K562 (cell line): ENCODE data around the gene TIMM50. TPM values are rescaled to one million over a fixed set of nuclear protein-coding genes. Genes with fewer than 3 reads are reported as not detected.
A peak's percentile ranks its signal among the peaks of the same experiment; 100 is the strongest.

Experiments
- ATAC-seq: fragments of 200-7000 bp; cut with Tn5 transposase; 3 replicates; pipeline ENCODE4 v1.9.1; 2020; ENCODE audit warnings: moderate library complexity
- BruUV-seq: library from RNA; stranded (reverse); fragments of 400-500 nt; replicated peaks from 2 replicates; lab custom pipeline; 2021; lab: Mats Ljungman, UMichigan
- CTCF ChIA-PET: fragments of 300-600 bp; formaldehyde crosslinking; extraction: SDS; loops from one replicate; lab custom pipeline; 2021; ENCODE audit warnings: low intra/inter-chr PET ratio; lab: Yijun Ruan, JAX
- POLR2A ChIA-PET: fragments of 300-600, 350-650 bp; sonication (Branson Sonifier 250); formaldehyde crosslinking; extraction: SDS; loops from one replicate; lab custom pipeline; 2021; ENCODE audit warnings: antibody characterized with exemption, inconsistent platforms; lab: Yijun Ruan, JAX
- DNase-seq, 4 experiments: peaks; one replicate each; pipeline versions ENCODE4 v3.0.0 to v3.0.0-alpha.2; 2011 to 2018; ENCODE audit warnings: low spot score in 3 of 4, mixed read lengths in 3 of 4; ENCODE audit errors: extremely low read depth in 1 of 4
- FAIRE-seq: peaks from 2 replicates; lab custom pipeline; 2011; peaks lifted over from hg19 to GRCh38; lab: Jason Lieb, UNC
- H2AFZ ChIP-seq: 2 replicates; pipeline ENCODE4 v1.6.0; 2011; ENCODE audit warnings: low read depth, low read length, control low read depth, inconsistent platforms
- H3K27ac ChIP-seq: fragments of 200-600 bp; 3 replicates; pipeline ENCODE4 v1.8.0; 2011; ENCODE audit warnings: low read depth, mild to moderate bottlenecking, control low read depth, inconsistent platforms, low read length, moderate library complexity, mixed read lengths; ENCODE audit errors: extremely low read depth
- H3K27me3 ChIP-seq, 2 experiments: fragments of 300-600 bp in 1 of 2; 2 replicates in 1 of 2; 3 replicates in 1 of 2; pipeline versions ENCODE4 v1.6.0 to v1.8.0; 2011; ENCODE audit warnings: inconsistent platforms in 2 of 2, low read length in 2 of 2, mild to moderate bottlenecking in 1 of 2, mixed read lengths in 1 of 2, moderate library complexity in 1 of 2; ENCODE audit not compliant: control insufficient read depth in 2 of 2, insufficient read depth in 2 of 2
- H3K36me3 ChIP-seq: fragments of 300-600 bp; 3 replicates; pipeline ENCODE4 v1.8.0; 2011; ENCODE audit warnings: mild to moderate bottlenecking, low read length, inconsistent platforms; ENCODE audit not compliant: control insufficient read depth, insufficient read depth
- H3K4me1 ChIP-seq, 2 experiments: fragments of 200-600 bp in 1 of 2; replicated peaks in 1 of 2; 2 replicates in 1 of 2; 3 replicates in 1 of 2; pipeline versions ENCODE4 v1.5.1 to v1.8.0; 2011; ENCODE audit warnings: inconsistent platforms in 2 of 2, low read length in 2 of 2, mild to moderate bottlenecking in 1 of 2, mixed read lengths in 1 of 2, moderate library complexity in 1 of 2; ENCODE audit not compliant: control insufficient read depth in 2 of 2, insufficient read depth in 2 of 2
- H3K4me2 ChIP-seq: 2 replicates; pipeline ENCODE4 v1.6.1; 2011; ENCODE audit warnings: low read length, control low read depth, inconsistent platforms, mixed read lengths; ENCODE audit not compliant: insufficient read depth
- H3K4me3 ChIP-seq: fragments of 200-600 bp; sonication (generic), shearing (Covaris generic); 2 replicates; pipeline ENCODE4 v1.5.1; 2016; ENCODE audit warnings: control low read depth, inconsistent platforms
- H3K79me2 ChIP-seq: fragments of 200-600 bp; 3 replicates; pipeline ENCODE4 v1.8.0; 2011; ENCODE audit warnings: low read length, inconsistent platforms; ENCODE audit not compliant: control insufficient read depth, insufficient read depth
- H3K9ac ChIP-seq, 2 experiments: 2 replicates each; pipeline versions ENCODE4 v1.6.0 to v1.6.1; 2011; ENCODE audit warnings: low read depth in 2 of 2, low read length in 2 of 2, control low read depth in 1 of 2, inconsistent platforms in 1 of 2, mild to moderate bottlenecking in 1 of 2, mixed read lengths in 1 of 2; ENCODE audit not compliant: insufficient read depth in 1 of 2
- H3K9me1 ChIP-seq: one replicate; pipeline ENCODE4 v1.6.0; 2011; ENCODE audit warnings: inconsistent platforms, mild to moderate bottlenecking, low read length, moderate library complexity; ENCODE audit not compliant: control insufficient read depth, insufficient read depth
- H3K9me3 ChIP-seq: replicated peaks from 2 replicates; pipeline ENCODE4 v1.5.1; 2011; ENCODE audit warnings: low read depth, low read length, inconsistent platforms; ENCODE audit not compliant: control insufficient read depth, insufficient read depth
- H4K20me1 ChIP-seq: replicated peaks from 2 replicates; pipeline ENCODE4 v1.6.1; 2011; ENCODE audit warnings: low read length, inconsistent platforms, mixed read lengths; ENCODE audit not compliant: control insufficient read depth, insufficient read depth
- BHLHE40 ChIP-seq: IDR thresholded peaks from 2 replicates; pipeline ENCODE4 v1.6.1; 2011; ENCODE audit warnings: low read length, improper control_type of control experiment
- BRCA1 ChIP-seq, 2 experiments: fragments of 450-650 bp in 1 of 2; sonication (generic) in 1 of 2; formaldehyde crosslinking in 1 of 2; IDR thresholded peaks; 2 replicates each; pipeline versions ENCODE4 v1.5.0 to v1.6.1; 2017 to 2020; ENCODE audit warnings: mild to moderate bottlenecking in 1 of 2, missing genetic modification reagents in 1 of 2
- FOXK2 ChIP-seq, 2 experiments: fragments of 450-650 bp; IDR thresholded peaks in 1 of 2; conservative IDR thresholded peaks in 1 of 2; 2 replicates each; pipeline ENCODE4 v1.6.1; 2016; ENCODE audit warnings: low read depth in 2 of 2, mild to moderate bottlenecking in 1 of 2
- KDM1A ChIP-seq, 2 experiments: fragments of 450-650 bp; IDR thresholded peaks; 2 replicates each; pipeline ENCODE4 v1.6.1; 2016; ENCODE audit warnings: mild to moderate bottlenecking in 2 of 2
- MLLT1 ChIP-seq, 2 experiments: fragments of 450-650 bp; IDR thresholded peaks; 2 replicates each; pipeline ENCODE4 v1.6.1; 2016
- PHF20 ChIP-seq: fragments of 450-650 bp; IDR thresholded peaks from 2 replicates; pipeline ENCODE4 v1.6.1; 2018; ENCODE audit not compliant: partially characterized antibody
- POLR2AphosphoS5 ChIP-seq: IDR thresholded peaks from 2 replicates; pipeline ENCODE4 v1.6.1; 2011; ENCODE audit warnings: mild to moderate bottlenecking, low read depth, low read length, moderate library complexity; ENCODE audit not compliant: control insufficient read depth, insufficient read depth
- SMAD1 ChIP-seq: fragments of 150-350 bp; IDR thresholded peaks from 2 replicates; pipeline ENCODE4 v1.6.1; 2014; ENCODE audit warnings: low read length, low read depth; ENCODE audit not compliant: partially characterized antibody
- TEAD1 ChIP-seq, 2 experiments: fragments of 450-650 bp in 1 of 2; sonication (generic) in 1 of 2; formaldehyde crosslinking; IDR thresholded peaks; 2 replicates each; pipeline versions ENCODE4 v1.4.0 to v1.8.0; 2020 to 2022; ENCODE audit warnings: mild to moderate bottlenecking in 2 of 2, missing genetic modification reagents in 1 of 2
- TOE1 ChIP-seq, 2 experiments: fragments of 450-650 bp in 1 of 2; sonication (generic) in 1 of 2; formaldehyde crosslinking in 1 of 2; IDR thresholded peaks; 2 replicates each; pipeline versions ENCODE4 v1.7.1 to v1.8.0; 2016 to 2022; ENCODE audit warnings: borderline replicate concordance in 2 of 2, mild to moderate bottlenecking in 2 of 2, antibody characterized with exemption in 1 of 2, inconsistent platforms in 1 of 2, low read depth in 1 of 2, missing genetic modification reagents in 1 of 2, moderate library complexity in 1 of 2
- ZFP91 ChIP-seq: sonication (generic); formaldehyde crosslinking; IDR thresholded peaks from 2 replicates; pipeline ENCODE4 v1.8.0; 2022; ENCODE audit warnings: mild to moderate bottlenecking, missing genetic modification reagents
- ZNF121 ChIP-seq: sonication (generic); formaldehyde crosslinking; conservative IDR thresholded peaks from 2 replicates; pipeline ENCODE4 v1.8.0; 2022; ENCODE audit warnings: missing genetic modification reagents
- ZNF212 ChIP-seq: fragments of 450-650 bp; formaldehyde crosslinking; IDR thresholded peaks from 2 replicates; pipeline ENCODE4 v1.4.0; 2020; ENCODE audit warnings: mild to moderate bottlenecking
- WGBS: fragments of 100-300 bp; shearing (Covaris generic); methylation state at CpG from one replicate; pipeline ENCODE4 v1.1.6; 2016; ENCODE audit warnings: low coverage, mixed read lengths; ENCODE audit not compliant: insufficient coverage; ENCODE audit errors: missing lambda C conversion rate; 5-methylcytosine and 5-hydroxymethylcytosine counted together
- in situ Hi-C: fragments of 300-500 bp; cut with MboI; formaldehyde crosslinking; loops from 4 replicates; pipeline ENCODE4 v1.15.0; 2018; ENCODE audit warnings: inconsistent platforms, mixed read lengths
- intact Hi-C: fragments of 100-400 bp; cut with micrococcal nuclease; formaldehyde crosslinking; loops from 2 replicates; pipeline ENCODE4 v1.14.2; 2022
- polyA plus RNA-seq, 8 experiments: library from polyadenylated mRNA; depleted of rRNA in 4 of 8; stranded (reverse) in 5 of 8; unstranded in 3 of 8; fragments of >200 nt; fragmentation: Nextera tagmentation in 2 of 8; fragmentation: Illumina TruSeq in 1 of 8; extraction: Ambion mirVana in 2 of 8; extraction: Trizol in 1 of 8; gene quantifications; 2 replicates each; pipeline versions ENCODE4 v1.2.1 to v1.2.3, GENCODE V29; 2011 to 2014; ENCODE audit warnings: inconsistent platforms in 1 of 8, missing spikeins in 1 of 8
- total RNA-seq, 7 experiments: library from RNA; depleted of rRNA in 6 of 7; stranded (reverse); fragments of >200 nt in 6 of 7; fragmentation: Illumina TruSeq in 2 of 7; extraction: Trizol in 2 of 7; gene quantifications; 2 replicates each; pipeline versions ENCODE4 v1.2.1 to v1.2.3, GENCODE V29; 2011 to 2021; ENCODE audit warnings: low replicate concordance in 1 of 7

The TIMM50 gene
- total and polyA plus RNA-seq, 9 of the 15 experiments (the other 6 are each of a cell fraction or from before 2014, with no cell fraction given): 28.3 to 221 (median 170) TPM

GRCh38 chr19:39501340-39501739 is 20.7 kb downstream of the TIMM50 start (continued):
- TF ChIP-seq KDM1A (IDR thresholded peaks at IDR 0.05) (peak; percentile 31 to 33; a peak in 2 of 4 replicates), BHLHE40 (no peak), PHF20 (no peak), ZNF121 (peak; percentile 95), POLR2AphosphoS5 (no peak)

GRCh38 chr19:39502640-39503417 is 22.2 kb downstream of the TIMM50 start:
- intact Hi-C loops: loop anchor here (2.0 kb wide), 1 partner anchor 62 kb away; no protein-coding TSS in a partner anchor
- no peak for TF ChIP-seq ZNF212
- peak in 1 of 2 experiments; percentile 97; a peak in 2 of 4 replicates for TF ChIP-seq TEAD1 (CRISPR knock-in tag; IDR thresholded peaks at IDR 0.05)
- no peak; the same call in 1 of the 2 replicates for TF ChIP-seq TOE1 (IDR thresholded peaks at IDR 0.05; ENCODE audit: borderline replicate concordance)
- peak; percentile 99 for TF ChIP-seq TOE1 (CRISPR knock-in tag; IDR thresholded peaks at IDR 0.05; ENCODE audit: borderline replicate concordance, low read depth)
- TF ChIP-seq SMAD1: no peak
- no peak for TF ChIP-seq ZFP91 (CRISPR knock-in tag)
- no peak for TF ChIP-seq BRCA1 (IDR thresholded peaks at IDR 0.05)
- TF ChIP-seq BRCA1 (CRISPR knock-in tag; IDR thresholded peaks at IDR 0.05): peak; percentile 93
- TF ChIP-seq MLLT1 (IDR thresholded peaks at IDR 0.05): no peak
- TF ChIP-seq FOXK2 (conservative IDR thresholded peaks at IDR 0.05 in 1 of 2, IDR thresholded peaks at IDR 0.05 in 1 of 2; ENCODE audit: low read depth in 2 of 2): no peak

More at GRCh38 chr19:39502640-39503417, 22.2 kb downstream of the TIMM50 start:
- peak overlapping the region; percentile 50; the same call in 2 of the 3 replicates for H3K27ac ChIP-seq
- H3K9me3 ChIP-seq: no peaks in the 10 kb centered on the region
- no peaks in the 10 kb centered on the region for H3K9me1 ChIP-seq
- no peaks in the 10 kb centered on the region for H3K79me2 ChIP-seq
- no peaks in the 10 kb centered on the region for H4K20me1 ChIP-seq
- no TSS peak for BruUV-seq
- WGBS: 7% methylated on average over 24 of the region's 69 CpGs
- in situ Hi-C loops: no loop called here
- H3K36me3 ChIP-seq: no peaks in the 10 kb centered on the region
- no peaks in the 10 kb centered on the region for H3K27me3 ChIP-seq
- FAIRE-seq: peak; percentile 57
- peak overlapping the region; percentile 53 for H3K4me2 ChIP-seq
- H3K4me3 ChIP-seq: peak overlapping the region; percentile 33
- CTCF ChIA-PET: interaction anchor here (0.6 to 1.4 kb wide), 2 partner anchors 26 to 29 kb away, joined by 3 read pairs; no protein-coding TSS in a partner anchor
- peak; percentile 68 for ATAC-seq
- H2AFZ ChIP-seq: peak overlapping the region; percentile 99
- peaks cover 19 to 47% of the 10 kb centered on the region in 2 experiments for H3K4me1 ChIP-seq
- peak overlapping the region; percentile 50 to 80; a peak in 3 of 4 replicates for H3K9ac ChIP-seq
- DNase-seq: peak; percentile 88 to 91 (median 90)
- POLR2A ChIA-PET: interaction anchor here (0.6 to 1.6 kb wide), 7 partner anchors 22 to 80 kb away, joined by 3 to 9 read pairs (median 4); partner anchors contain the start of genes EID2B, RPS16 and TIMM50
